PFSK-1 (cell line): ENCODE results near the gene SORCS3.

Experiments
- FOXP2 ChIP-seq: optimal IDR thresholded peaks from 2 replicates; pipeline ENCODE3; 2011; ENCODE audit warnings: borderline replicate concordance, control low read depth, inconsistent platforms; ENCODE audit not compliant: insufficient read depth; ENCODE audit errors: extremely low read length, extremely low read depth
- POLR2AphosphoS5 ChIP-seq: IDR thresholded peaks from 2 replicates; pipeline ENCODE4 v1.6.1; 2012; ENCODE audit warnings: low read depth, mild to moderate bottlenecking, control low read depth, low read length, moderate library complexity
- REST ChIP-seq, 2 experiments: IDR thresholded peaks; 2 replicates each; pipeline versions ENCODE4 v1.6.1 to v1.8.0; 2011 to 2012; ENCODE audit warnings: low read depth in 2 of 2, low read length in 2 of 2, control low read depth in 1 of 2, inconsistent platforms in 1 of 2, mild to moderate bottlenecking in 1 of 2, moderate library complexity in 1 of 2; ENCODE audit not compliant: insufficient read depth in 1 of 2
- SIN3A ChIP-seq: IDR thresholded peaks from 2 replicates; pipeline ENCODE4 v1.6.1; 2012; ENCODE audit warnings: mild to moderate bottlenecking, low read length, moderate library complexity, borderline replicate concordance; ENCODE audit not compliant: insufficient read depth
- TAF1 ChIP-seq: IDR thresholded peaks from 2 replicates; pipeline ENCODE4 v1.6.1; 2012; ENCODE audit warnings: low read length, control low read depth, borderline replicate concordance; ENCODE audit not compliant: insufficient read depth

SORCS3 gene

DNA sequence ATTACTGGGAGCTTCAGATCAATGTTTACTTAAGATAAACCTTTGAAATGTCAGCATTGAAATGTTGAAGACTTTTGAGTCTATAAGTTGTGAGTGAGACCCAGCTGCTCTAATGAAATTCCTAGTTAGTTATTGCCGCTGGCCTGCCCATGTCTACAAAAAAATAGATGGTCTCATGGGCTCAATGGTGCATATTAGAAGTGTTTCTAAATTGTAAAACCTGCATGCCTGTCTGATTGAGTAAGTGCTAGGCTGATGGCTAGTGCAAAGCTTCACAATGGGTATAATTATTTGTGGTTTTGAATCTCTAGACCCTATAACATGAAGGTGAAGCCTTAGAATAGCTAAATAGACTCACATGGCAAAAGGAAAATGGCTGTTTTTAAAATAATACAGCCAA is 234.5 kb downstream of the SORCS3 start:
- TF ChIP-seq REST (IDR thresholded peaks at IDR 0.05; ENCODE audit: insufficient read depth in 1 of 2, low read depth in 2 of 2, low read length in 2 of 2) (no peak), SIN3A (no peak), TAF1 (no peak)

DNA sequence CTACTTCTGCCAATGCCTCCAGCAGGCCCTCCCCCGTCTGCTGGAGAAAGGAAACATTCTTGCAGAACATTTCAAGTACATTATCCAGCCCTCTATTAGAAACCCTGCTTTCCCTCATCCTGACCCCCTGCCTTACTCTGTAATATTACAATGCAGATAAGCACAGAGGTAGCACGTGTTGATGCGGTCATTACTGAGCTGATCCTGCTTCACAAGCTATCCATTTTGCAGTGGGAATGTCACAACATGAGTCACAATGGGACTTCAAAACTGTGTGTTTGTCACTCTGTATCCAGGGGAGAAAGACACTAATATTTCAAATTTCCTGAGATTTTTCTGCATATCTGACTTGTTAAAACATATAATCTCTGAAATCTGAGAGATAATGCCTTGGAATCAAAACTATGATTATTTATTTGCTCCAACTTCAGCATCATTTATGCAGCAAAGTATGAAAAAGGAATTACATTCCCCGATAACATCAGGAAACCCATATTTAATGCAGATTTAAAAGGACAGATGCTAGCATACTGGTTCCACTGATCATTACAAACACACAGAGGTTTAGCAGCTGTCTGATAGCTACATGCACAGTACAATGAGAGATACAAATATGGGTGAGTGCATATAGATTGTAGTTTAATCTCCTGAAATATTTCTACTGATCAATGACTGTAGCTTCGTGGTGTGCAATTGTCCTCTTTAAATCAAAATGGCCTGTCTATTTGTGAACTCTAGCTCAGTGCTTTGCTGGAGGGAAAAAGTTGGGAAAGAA is 239.7 kb downstream of the SORCS3 start:
- no peak for TF ChIP-seq SIN3A
- TF ChIP-seq REST (IDR thresholded peaks at IDR 0.05; ENCODE audit: insufficient read depth in 1 of 2, low read depth in 2 of 2, low read length in 2 of 2) = no peak
- TF ChIP-seq FOXP2 = no peak
- TF ChIP-seq TAF1 = no peak
- no peak for TF ChIP-seq POLR2AphosphoS5

- TF ChIP-seq SIN3A = no peak
- no peak for TF ChIP-seq FOXP2
- no peak for TF ChIP-seq TAF1
- TF ChIP-seq REST (IDR thresholded peaks at IDR 0.05; ENCODE audit: insufficient read depth in 1 of 2, low read depth in 2 of 2, low read length in 2 of 2) = no peak
- no peak for TF ChIP-seq POLR2AphosphoS5
Measured at GRCh38 chr10:104881740-104882139, 240.7 kb downstream of the SORCS3 start.

GRCh38 chr10:104892879-104893617 is 252.0 kb downstream of the SORCS3 start:
- TF ChIP-seq POLR2AphosphoS5 = no peak
- TF ChIP-seq FOXP2 = no peak
- no peak for TF ChIP-seq REST (IDR thresholded peaks at IDR 0.05; ENCODE audit: insufficient read depth in 1 of 2, low read depth in 2 of 2, low read length in 2 of 2)
- TF ChIP-seq TAF1 = no peak

GRCh38 chr10:104893701-104894100 is 252.6 kb downstream of the SORCS3 start:
- TF ChIP-seq TAF1 (no peak), FOXP2 (no peak)
